Measurements from ENCODE around the gene ABCA3.

DNA sequence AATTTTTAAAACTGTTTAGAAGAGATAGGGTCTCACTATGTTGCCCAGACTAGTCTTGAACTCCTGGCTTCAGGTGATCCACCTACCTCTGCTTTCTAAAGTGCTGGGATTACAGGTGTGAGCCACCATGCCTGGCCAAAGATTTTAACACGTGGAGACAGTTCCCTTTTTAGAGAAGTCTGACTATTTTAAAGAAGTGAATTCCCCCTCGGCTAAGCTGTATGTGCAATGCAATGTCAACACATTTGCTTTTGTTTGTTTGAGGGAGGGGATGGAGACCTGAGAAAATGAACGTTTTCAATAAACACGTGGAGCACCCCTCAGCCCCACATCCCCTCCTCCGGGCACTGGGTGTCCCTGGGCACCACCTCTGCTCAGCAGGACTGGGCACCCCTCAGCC lies 58.3 kb downstream of the ABCA3 start:
- TF ChIP-seq, protein P1, sequence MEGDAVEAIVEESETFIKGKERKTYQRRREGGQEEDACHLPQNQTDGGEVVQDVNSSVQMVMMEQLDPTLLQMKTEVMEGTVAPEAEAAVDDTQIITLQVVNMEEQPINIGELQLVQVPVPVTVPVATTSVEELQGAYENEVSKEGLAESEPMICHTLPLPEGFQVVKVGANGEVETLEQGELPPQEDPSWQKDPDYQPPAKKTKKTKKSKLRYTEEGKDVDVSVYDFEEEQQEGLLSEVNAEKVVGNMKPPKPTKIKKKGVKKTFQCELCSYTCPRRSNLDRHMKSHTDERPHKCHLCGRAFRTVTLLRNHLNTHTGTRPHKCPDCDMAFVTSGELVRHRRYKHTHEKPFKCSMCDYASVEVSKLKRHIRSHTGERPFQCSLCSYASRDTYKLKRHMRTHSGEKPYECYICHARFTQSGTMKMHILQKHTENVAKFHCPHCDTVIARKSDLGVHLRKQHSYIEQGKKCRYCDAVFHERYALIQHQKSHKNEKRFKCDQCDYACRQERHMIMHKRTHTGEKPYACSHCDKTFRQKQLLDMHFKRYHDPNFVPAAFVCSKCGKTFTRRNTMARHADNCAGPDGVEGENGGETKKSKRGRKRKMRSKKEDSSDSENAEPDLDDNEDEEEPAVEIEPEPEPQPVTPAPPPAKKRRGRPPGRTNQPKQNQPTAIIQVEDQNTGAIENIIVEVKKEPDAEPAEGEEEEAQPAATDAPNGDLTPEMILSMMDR (IDR thresholded peaks at IDR 0.05; ENCODE audit: poor library complexity, severe bottlenecking): no peak
- TF ChIP-seq POLR2AphosphoS5 (IDR thresholded peaks at IDR 0.05) (no peak), RAD21 (conservative IDR thresholded peaks at IDR 0.05) (no peak)
